Measurements from ENCODE around the gene MDM2.

GRCh38 chr12:68854554-68854953 lies 46.6 kb downstream of the MDM2 start:
- TF ChIP-seq EZH2 (optimal IDR thresholded peaks at IDR 0.05; ENCODE audit: low read depth, low read length) (no peak), CTCF (IDR thresholded peaks at IDR 0.05; ENCODE audit: low read length) (no peak), EZH2phosphoT487 (IDR thresholded peaks at IDR 0.05; ENCODE audit: low read length) (no peak)
